Stimulated activated CD4-positive, alpha-beta T cell treated with anti-CD3 and anti-CD28 coated beads, Interleukin-15, amount 100 ng/mL, for 24 hours (primary cell): ENCODE data around the gene CCDC17.

Source experiments
- DNase-seq: peaks from one replicate; pipeline ENCODE4 v3.0.0-alpha.2; 2020

CCDC17 gene

GRCh38 chr1:45574105-45574626, 49.7 kb downstream of the CCDC17 start:
- no peak for DNase-seq

DNA sequence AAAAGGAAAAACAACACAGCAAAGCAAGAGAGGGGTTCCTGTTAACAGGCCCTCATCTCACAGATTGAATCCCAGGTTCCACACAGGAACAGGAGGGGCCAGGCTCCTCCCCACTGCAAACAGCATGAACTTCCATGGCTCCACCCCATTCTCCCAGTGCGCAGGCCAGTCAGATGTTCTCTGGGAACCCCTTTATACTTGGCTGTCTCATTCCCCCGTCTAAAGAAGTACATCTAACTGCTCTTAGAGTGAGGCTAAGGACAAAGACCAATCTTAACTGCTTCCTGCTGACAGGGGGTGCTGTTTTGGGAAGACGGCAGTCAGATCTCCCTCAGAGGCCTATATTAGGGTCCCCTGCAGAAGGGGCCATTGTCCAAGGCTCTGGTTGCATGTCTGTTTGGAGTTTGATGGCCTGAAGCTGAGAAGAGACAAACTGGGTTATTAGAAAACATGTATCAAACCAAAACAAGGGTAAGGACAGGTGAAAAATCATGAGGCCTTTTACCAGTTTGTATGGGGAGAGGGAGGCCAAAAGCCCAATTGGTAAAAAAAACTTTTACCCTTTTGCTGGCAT, 50.5 kb downstream of the CCDC17 start:
- DNase-seq, result no peak

DNA sequence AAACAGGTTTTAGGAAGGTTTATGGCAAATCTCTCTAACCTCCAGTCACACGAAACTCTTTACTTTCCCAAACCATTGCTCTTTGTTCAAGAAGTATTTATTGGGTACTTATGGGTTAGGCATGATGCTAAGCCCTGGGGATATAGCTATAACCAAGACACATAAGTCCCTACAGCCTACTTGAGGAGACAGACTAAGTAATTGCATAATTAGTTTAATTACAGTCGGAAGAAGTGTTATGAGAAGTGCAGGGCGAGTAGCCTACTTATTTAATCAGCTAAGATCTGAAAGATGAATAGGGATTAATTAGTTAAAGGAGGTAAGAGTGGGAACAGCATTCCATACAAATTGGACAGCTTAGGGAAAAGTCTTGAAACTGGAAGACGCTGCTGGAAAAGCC, 53.2 kb downstream of the CCDC17 start:
- no peak for DNase-seq
